Retinal pigment epithelial cell (primary cell): ENCODE data around the gene MBNL2.

ENCODE experiments used
- DNase-seq: peaks from one replicate; pipeline ENCODE4 v3.0.0-alpha.2; 2010; ENCODE audit warnings: low read depth
- H3K4me3 ChIP-seq: 2 replicates; pipeline ENCODE4 v1.5.1; 2011; ENCODE audit warnings: mild to moderate bottlenecking, low read length, control low read depth, moderate library complexity
- TF ChIP-seq, protein P1 (sequence below): conservative IDR thresholded peaks from 2 replicates; pipeline ENCODE4 v1.5.1; 2011; ENCODE audit warnings: low read depth, low read length, control low read depth, inconsistent platforms

Gene MBNL2

DNA sequence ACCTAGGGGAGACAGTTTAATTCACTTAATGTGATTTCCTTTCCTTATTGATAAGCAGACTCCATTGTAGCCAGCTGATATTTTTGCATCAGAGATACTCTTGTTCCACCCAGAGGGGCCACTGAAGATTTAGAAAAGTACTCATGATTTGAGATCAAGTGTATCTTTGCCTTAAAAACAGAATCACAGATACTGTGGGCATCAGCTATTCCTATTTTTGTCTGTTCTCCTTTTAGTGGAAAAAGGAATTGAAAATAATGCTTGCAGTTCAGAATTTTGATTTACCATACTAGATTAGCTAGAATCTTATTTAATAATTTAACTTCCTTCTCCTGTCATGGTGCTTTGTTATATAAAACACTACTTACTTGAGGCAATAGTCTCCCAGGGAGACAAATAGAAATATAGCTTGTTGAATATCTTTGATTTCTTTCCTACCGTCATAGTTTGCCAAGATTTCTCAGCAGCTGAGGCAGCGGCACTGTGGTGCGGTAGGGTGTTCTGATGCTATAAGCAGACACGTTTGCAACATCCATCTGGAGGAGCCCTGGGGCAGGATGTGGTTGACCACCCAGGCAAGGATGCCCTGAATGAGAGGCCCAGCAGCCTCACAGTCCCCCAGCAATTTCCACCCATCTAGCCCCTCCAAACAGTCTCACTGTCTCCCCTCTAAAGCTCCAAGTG lies 164.8 kb downstream of the MBNL2 start:
- TF ChIP-seq, protein P1, sequence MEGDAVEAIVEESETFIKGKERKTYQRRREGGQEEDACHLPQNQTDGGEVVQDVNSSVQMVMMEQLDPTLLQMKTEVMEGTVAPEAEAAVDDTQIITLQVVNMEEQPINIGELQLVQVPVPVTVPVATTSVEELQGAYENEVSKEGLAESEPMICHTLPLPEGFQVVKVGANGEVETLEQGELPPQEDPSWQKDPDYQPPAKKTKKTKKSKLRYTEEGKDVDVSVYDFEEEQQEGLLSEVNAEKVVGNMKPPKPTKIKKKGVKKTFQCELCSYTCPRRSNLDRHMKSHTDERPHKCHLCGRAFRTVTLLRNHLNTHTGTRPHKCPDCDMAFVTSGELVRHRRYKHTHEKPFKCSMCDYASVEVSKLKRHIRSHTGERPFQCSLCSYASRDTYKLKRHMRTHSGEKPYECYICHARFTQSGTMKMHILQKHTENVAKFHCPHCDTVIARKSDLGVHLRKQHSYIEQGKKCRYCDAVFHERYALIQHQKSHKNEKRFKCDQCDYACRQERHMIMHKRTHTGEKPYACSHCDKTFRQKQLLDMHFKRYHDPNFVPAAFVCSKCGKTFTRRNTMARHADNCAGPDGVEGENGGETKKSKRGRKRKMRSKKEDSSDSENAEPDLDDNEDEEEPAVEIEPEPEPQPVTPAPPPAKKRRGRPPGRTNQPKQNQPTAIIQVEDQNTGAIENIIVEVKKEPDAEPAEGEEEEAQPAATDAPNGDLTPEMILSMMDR, result no peak
- no peak overlapping the region for H3K4me3 ChIP-seq
- no peak for DNase-seq

DNA sequence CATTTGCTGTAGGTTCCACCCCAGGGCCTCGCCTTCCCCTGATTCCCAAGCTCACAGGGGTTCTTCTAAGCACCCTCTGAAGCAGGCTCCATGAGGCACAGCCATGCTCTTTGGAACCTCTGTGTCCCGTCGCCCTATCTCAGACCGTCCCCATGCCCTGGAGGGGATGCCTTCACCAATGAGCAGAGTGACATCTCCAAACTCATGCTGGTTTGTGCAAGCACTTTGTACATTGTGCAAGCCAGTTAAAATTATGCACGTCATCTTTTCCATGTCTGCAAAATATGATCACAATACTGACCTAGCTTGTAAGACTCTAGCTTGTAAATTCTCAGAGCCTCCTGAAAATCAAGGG lies 165.3 kb downstream of the MBNL2 start:
- H3K4me3 ChIP-seq, result no peak overlapping the region
- no peak for DNase-seq
- TF ChIP-seq, protein P1, result no peak

DNA sequence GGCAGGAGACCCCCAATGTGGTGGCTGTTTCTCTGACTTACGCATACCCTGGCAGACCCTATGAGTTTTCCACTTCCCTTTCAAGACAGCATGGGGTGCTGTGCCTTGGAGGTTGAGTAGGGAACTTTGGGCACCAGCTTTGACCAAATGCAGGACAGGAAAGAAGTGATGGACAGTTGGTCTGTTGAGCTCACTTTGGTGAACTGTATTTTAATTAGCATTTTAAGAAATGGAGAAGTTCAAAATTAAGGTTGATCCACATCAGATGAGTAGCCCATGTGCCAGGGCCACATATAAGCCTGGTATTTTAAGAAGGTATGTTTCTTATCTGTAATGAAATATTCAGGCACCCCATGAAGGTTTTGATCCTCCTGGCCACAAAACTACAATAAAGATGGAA lies 165.8 kb downstream of the MBNL2 start:
- H3K4me3 ChIP-seq, result no peak overlapping the region
- TF ChIP-seq, protein P1, result no peak
- no peak for DNase-seq

DNA sequence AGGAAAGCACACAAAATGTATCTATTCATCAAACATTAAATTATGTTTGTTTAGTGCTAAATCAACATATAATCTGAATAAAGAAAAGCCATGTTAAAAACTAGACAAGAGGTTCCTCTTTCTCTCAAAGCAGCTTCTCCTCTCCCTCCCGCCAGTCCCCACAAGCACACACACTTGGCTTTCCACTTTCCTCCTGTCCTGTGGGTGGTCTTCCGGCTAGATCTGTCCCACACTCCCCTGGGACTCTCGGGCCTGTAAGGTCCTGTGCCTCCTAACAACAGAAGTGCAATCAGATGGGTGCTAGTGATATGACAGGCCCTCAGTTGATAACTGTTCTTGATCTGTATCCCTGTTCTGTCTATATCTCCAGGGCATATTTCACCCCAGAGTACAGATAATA lies 166.2 kb downstream of the MBNL2 start:
- TF ChIP-seq, protein P1, result no peak
- no peak overlapping the region for H3K4me3 ChIP-seq
- no peak for DNase-seq

DNA sequence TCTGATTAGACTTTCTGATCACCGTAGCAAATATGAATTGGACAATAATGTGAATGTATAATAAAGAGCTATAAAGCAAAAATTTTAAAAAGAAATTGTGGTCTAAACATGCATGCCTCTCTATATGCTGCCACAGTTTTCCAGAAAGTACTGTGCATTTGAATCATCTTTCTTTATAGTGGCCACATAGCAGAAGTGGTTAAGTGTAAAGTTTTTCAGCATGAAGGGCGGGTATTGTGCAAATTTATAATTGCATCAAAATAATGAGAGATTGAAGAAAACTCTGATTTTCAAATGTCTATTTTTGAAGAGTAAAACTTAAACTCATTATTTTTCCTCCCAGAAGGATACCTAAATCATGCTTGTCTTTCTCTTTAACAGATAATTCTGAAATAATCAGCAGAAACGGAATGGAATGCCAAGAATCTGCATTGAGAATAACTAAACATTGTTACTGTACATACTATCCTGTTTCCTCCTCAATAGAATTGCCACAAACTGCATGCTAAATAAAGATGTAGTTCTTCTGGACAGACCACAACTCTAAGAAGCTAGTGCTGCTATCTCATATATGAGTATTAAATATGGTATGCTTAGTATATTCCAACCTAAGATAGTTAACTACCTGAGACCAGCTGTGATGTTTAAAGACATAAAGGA lies 168.9 kb downstream of the MBNL2 start:
- no peak overlapping the region for H3K4me3 ChIP-seq
- no peak for DNase-seq
- TF ChIP-seq, protein P1, result no peak

DNA sequence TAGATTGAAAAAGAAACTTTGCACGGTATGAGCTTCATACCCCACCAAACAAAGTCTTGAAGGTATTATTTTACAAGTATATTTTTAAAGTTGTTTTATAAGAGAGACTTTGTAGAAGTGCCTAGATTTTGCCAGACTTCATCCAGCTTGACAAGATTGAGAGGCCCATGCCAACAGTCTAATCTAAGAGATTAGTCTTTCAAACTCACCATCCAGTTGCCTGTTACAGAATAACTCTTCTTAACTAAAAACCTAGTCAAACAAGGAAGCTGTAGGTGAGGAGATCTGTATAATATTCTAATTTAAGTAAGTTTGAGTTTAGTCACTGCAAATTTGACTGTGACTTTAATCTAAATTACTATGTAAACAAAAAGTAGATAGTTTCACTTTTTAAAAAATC lies 169.9 kb downstream of the MBNL2 start:
- no peak overlapping the region for H3K4me3 ChIP-seq
- no peak for DNase-seq
- TF ChIP-seq, protein P1, result no peak

DNA sequence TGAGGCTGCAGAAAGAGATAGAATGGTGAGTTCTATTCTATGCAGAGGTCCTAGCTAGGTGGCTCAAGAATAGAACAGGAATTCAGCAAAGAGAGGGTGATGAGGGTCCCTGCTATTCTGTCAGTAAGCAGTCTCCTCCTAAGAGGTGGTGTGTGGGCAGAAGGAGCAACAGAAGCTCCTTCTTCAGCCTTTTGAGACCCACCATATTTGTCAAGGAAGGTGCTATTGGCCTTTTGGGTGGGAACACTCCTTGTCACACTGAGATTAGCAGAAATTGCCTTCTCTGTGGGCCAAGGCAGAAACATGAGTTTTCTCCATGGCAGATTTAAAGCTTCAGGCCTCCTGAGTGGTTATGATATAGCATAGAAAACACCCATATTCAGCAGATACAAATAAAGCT lies 172.4 kb downstream of the MBNL2 start:
- TF ChIP-seq, protein P1, result no peak
- no peak for DNase-seq
- H3K4me3 ChIP-seq, result no peak overlapping the region
